ENCODE data around the gene UBN2. TPM values are rescaled to one million over a fixed set of nuclear protein-coding genes. Genes with fewer than 3 reads are reported as not detected.

The UBN2 gene
- total RNA-seq, 1 experiment from 2014 or later, result 39.0 TPM

GRCh38 chr7:139328375-139328774, 97.3 kb downstream of the UBN2 start (continued):
- TF ChIP-seq STAT6 (CRISPR knock-in tag; conservative IDR thresholded peaks at IDR 0.05; ENCODE audit: low read depth) (no peak), SMAD4 (CRISPR knock-in tag; IDR thresholded peaks at IDR 0.05) (no peak), MXD4 (CRISPR knock-in tag; IDR thresholded peaks at IDR 0.05; ENCODE audit: borderline replicate concordance) (no peak), GRHL2 (CRISPR knock-in tag; IDR thresholded peaks at IDR 0.05; ENCODE audit: insufficient replicate concordance, severe bottlenecking) (no peak), ELF4 (CRISPR knock-in tag; IDR thresholded peaks at IDR 0.05; ENCODE audit: low read depth) (no peak), E2F5 (CRISPR knock-in tag; IDR thresholded peaks at IDR 0.05) (no peak)

- ChIA-PET CTCF (interaction anchor here (1.1 to 1.4 kb wide), 3 partner anchors 7 to 312 kb away, joined by 3 to 5 read pairs (median 4); no protein-coding TSS in a partner anchor), POLR2A (no interaction called here)
- Mint-ChIP-seq H3K27ac (no peak overlapping the region), H3K9me3 (no peaks in the 10 kb centered on the region), H3K36me3 (no peaks in the 10 kb centered on the region), H3K27me3 (ENCODE audit: low read depth) (no peaks in the 10 kb centered on the region), H3K4me3 (no peak overlapping the region), H3K4me1 (no peaks in the 10 kb centered on the region)
- DNase-seq (ENCODE audit: low spot score) (no peak), ATAC-seq (no peak)
- TF ChIP-seq TEAD4 (CRISPR knock-in tag; IDR thresholded peaks at IDR 0.05) (no peak), NR3C1 (CRISPR knock-in tag; conservative IDR thresholded peaks at IDR 0.05; ENCODE audit: low read depth) (no peak), ZNF263 (CRISPR knock-in tag; IDR thresholded peaks at IDR 0.05; ENCODE audit: low read depth) (no peak), TCF7 (CRISPR knock-in tag; IDR thresholded peaks at IDR 0.05; ENCODE audit: low read depth) (no peak), ARID4B (CRISPR knock-in tag; IDR thresholded peaks at IDR 0.05; ENCODE audit: borderline replicate concordance) (no peak), HMGXB4 (CRISPR knock-in tag; IDR thresholded peaks at IDR 0.05) (no peak), CDX4 (CRISPR knock-in tag; IDR thresholded peaks at IDR 0.05; ENCODE audit: borderline replicate concordance) (no peak), RELA (CRISPR knock-in tag; IDR thresholded peaks at IDR 0.05; ENCODE audit: borderline replicate concordance) (no peak), PREB (CRISPR knock-in tag; IDR thresholded peaks at IDR 0.05; ENCODE audit: borderline replicate concordance) (no peak), AFF4 (CRISPR knock-in tag; IDR thresholded peaks at IDR 0.05; ENCODE audit: borderline replicate concordance) (no peak), NR1H2 (CRISPR knock-in tag; IDR thresholded peaks at IDR 0.05) (no peak), EMX1 (CRISPR knock-in tag; IDR thresholded peaks at IDR 0.05) (no peak), FOXK1 (CRISPR knock-in tag; IDR thresholded peaks at IDR 0.05) (no peak), ATF3 (CRISPR knock-in tag; conservative IDR thresholded peaks at IDR 0.05) (no peak)
Measured at GRCh38 chr7:139329119-139329518, 98.1 kb downstream of the UBN2 start.
